NCI-H748 treated with DMSO at 0.1 percent for 48 hours (cell line): ENCODE measurements around the gene HDAC9.
"Not testable (repeated sequence)": the region's sequence is repeated elsewhere in the genome, so short reads cannot be mapped to it uniquely, and the experiment has no call there.

ENCODE experiments used
- DNase-seq: peaks from one replicate; lab custom pipeline; 2025; lab: John Stamatoyannopoulos, UW

The HDAC9 gene

GRCh38 chr7:19026888-19027287 is 531.3 kb downstream of the HDAC9 start:
- DNase-seq: no peak

GRCh38 chr7:19030281-19030680 is 534.7 kb downstream of the HDAC9 start:
- DNase-seq: no peak

DNA sequence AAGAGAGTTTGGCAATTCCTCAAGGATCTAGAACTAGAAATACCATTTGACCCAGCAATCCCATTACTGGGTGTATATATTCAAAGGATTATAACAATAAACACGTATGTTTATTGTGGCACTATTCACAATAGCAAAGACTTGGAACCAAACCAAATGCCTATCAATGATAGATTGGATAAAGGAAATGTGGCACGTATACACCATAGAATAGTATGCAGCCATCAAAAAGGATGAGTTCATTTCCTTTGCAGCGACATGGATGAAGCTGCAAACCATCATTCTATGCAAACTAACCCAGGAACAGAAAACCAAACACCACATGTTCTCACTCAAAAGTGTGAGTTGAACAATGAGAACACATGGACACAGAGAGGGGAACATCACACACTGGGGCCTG is 537.4 kb downstream of the HDAC9 start:
- not testable (repeated sequence) for DNase-seq

DNA sequence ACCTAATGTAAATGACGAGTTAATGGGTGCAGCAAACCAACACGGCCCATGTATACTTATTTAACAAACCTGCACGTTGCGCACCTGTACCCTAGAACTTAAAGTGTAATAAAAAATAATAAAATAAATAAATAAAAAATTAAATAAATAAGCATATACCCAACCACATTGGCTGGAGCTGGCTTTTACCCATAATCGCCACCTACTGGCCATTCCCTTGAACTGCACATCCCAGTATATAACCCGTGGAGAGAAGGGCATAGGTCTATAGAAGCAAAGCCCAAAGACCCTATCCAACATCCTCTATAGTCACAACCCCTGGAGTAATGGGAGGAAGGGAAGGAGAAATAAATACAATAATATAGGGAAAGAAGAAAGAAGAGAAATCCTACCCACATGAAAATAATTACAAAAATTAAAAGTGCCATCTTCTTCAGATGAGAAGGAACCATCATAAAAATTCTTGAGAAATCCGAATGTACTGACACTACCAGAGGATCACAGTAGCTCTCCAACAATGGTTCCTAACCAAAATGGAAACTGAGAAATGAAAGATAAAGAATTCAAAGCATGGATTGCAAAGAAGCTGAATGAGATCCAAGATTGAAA is 556.3 kb downstream of the HDAC9 start:
- no peak for DNase-seq
